ENCODE measurements around the gene LTBP1. TPM values are rescaled to one million over a fixed set of nuclear protein-coding genes. Genes with fewer than 3 reads are reported as not detected.
"Not testable (repeated sequence)": the region's sequence is repeated elsewhere in the genome, so short reads cannot be mapped to it uniquely, and the experiment has no call there.

LTBP1 gene
- total RNA-seq, 2 experiments from 2014 or later, result 0.03 to 0.24 TPM

GRCh38 chr2:33167622-33168245 is 221.0 kb downstream of the LTBP1 start:
- no peak overlapping the region for H3K4me3 Mint-ChIP-seq
- POLR2A ChIA-PET, result no interaction called here
- no peaks in the 10 kb centered on the region for H3K9me3 Mint-ChIP-seq (ENCODE audit: insufficient read depth)
- no peak overlapping the region for H3K27ac Mint-ChIP-seq
- no peak for ATAC-seq
- CTCF ChIA-PET, result no interaction called here
- no peaks in the 10 kb centered on the region for H3K4me1 Mint-ChIP-seq (ENCODE audit: low read depth)
- H3K27me3 Mint-ChIP-seq (ENCODE audit: low read depth), result peaks cover 2% of the 10 kb centered on the region
- DNase-seq, result no peak
- H3K36me3 Mint-ChIP-seq (ENCODE audit: low read depth), result no peaks in the 10 kb centered on the region

- DNase-seq (no peak), ATAC-seq (no peak)
- POLR2A ChIA-PET, result no interaction called here
- no peak overlapping the region for H3K27ac Mint-ChIP-seq
- CTCF ChIA-PET, result no interaction called here
- no peaks in the 10 kb centered on the region for H3K4me1 Mint-ChIP-seq (ENCODE audit: low read depth)
- H3K4me3 Mint-ChIP-seq, result no peak overlapping the region
- H3K27me3 Mint-ChIP-seq (ENCODE audit: low read depth), result peaks cover 2% of the 10 kb centered on the region
- no peaks in the 10 kb centered on the region for H3K36me3 Mint-ChIP-seq (ENCODE audit: low read depth)
- H3K9me3 Mint-ChIP-seq (ENCODE audit: insufficient read depth), result no peaks in the 10 kb centered on the region
Observed at GRCh38 chr2:33168425-33168824, 221.7 kb downstream of the LTBP1 start.

DNA sequence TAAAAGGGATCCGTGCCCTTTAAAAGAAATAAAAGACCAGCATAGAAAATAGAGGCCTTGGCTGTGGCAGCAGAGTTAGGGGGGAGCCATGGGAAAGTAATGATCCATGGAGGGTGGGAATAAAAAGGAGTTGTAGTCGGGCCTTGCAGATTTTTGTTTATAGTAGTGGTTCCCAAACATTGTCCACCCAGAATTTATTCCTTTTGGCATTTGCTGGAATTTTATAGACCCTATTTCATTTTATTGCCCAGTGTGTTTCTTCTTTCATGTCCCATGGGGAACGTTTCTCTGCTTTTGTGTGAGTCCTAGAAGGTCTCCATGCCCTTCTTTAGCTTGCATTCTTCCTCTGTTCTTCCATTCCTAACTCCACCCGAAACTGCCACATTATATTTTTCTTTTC is 222.2 kb downstream of the LTBP1 start:
- H3K36me3 Mint-ChIP-seq (ENCODE audit: low read depth), result no peaks in the 10 kb centered on the region
- no peak for DNase-seq
- ChIA-PET CTCF (no interaction called here), POLR2A (no interaction called here)
- no peaks in the 10 kb centered on the region for H3K4me1 Mint-ChIP-seq (ENCODE audit: low read depth)
- H3K27ac Mint-ChIP-seq, result no peak overlapping the region
- peaks cover 2% of the 10 kb centered on the region for H3K27me3 Mint-ChIP-seq (ENCODE audit: low read depth)
- H3K4me3 Mint-ChIP-seq, result no peak overlapping the region
- H3K9me3 Mint-ChIP-seq (ENCODE audit: insufficient read depth), result no peaks in the 10 kb centered on the region
- ATAC-seq, result no peak

- H3K4me1 Mint-ChIP-seq (ENCODE audit: low read depth); POLR2A ChIA-PET; DNase-seq; H3K27me3 Mint-ChIP-seq (ENCODE audit: low read depth); H3K36me3 Mint-ChIP-seq (ENCODE audit: low read depth); CTCF ChIA-PET; H3K9me3 Mint-ChIP-seq (ENCODE audit: insufficient read depth); H3K27ac Mint-ChIP-seq; ATAC-seq; H3K4me3 Mint-ChIP-seq: not testable (repeated sequence)
Observed at GRCh38 chr2:33170251-33170650, 223.5 kb downstream of the LTBP1 start.

DNA sequence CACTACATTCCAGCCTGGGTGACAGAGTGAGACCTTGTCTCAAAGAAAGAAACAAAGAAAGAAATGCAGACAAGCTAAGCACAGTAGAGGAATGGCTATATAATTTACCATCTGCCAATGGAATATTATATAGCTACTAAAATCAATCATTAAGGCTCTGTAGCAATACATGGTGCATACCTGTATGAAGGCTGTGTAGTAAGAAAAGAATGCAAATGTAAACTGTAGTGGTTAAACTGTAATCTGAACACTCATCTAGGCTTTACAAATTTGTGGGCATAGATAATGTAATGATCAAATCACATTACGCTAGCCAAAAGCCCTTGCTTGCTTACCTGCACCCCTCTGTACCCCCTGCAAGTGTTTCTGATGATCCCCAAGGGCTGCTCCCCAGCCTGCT is 230.9 kb downstream of the LTBP1 start:
- no peaks in the 10 kb centered on the region for H3K36me3 Mint-ChIP-seq (ENCODE audit: low read depth)
- H3K4me3 Mint-ChIP-seq, result no peak overlapping the region
- no peaks in the 10 kb centered on the region for H3K9me3 Mint-ChIP-seq (ENCODE audit: insufficient read depth)
- no peaks in the 10 kb centered on the region for H3K4me1 Mint-ChIP-seq (ENCODE audit: low read depth)
- ChIA-PET POLR2A (no interaction called here), CTCF (no interaction called here)
- H3K27me3 Mint-ChIP-seq (ENCODE audit: low read depth), result no peaks in the 10 kb centered on the region
- DNase-seq (no peak), ATAC-seq (no peak)
- no peak overlapping the region for H3K27ac Mint-ChIP-seq

GRCh38 chr2:33178209-33178608 is 231.5 kb downstream of the LTBP1 start:
- no peak for ATAC-seq
- DNase-seq, result no peak
- H3K4me3 Mint-ChIP-seq, result no peak overlapping the region
- no peak overlapping the region for H3K27ac Mint-ChIP-seq
- CTCF ChIA-PET, result no interaction called here
- H3K4me1 Mint-ChIP-seq (ENCODE audit: low read depth), result no peaks in the 10 kb centered on the region
- POLR2A ChIA-PET, result no interaction called here
- H3K36me3 Mint-ChIP-seq (ENCODE audit: low read depth), result no peaks in the 10 kb centered on the region
- H3K9me3 Mint-ChIP-seq (ENCODE audit: insufficient read depth), result no peaks in the 10 kb centered on the region
- H3K27me3 Mint-ChIP-seq (ENCODE audit: low read depth), result no peaks in the 10 kb centered on the region

DNA sequence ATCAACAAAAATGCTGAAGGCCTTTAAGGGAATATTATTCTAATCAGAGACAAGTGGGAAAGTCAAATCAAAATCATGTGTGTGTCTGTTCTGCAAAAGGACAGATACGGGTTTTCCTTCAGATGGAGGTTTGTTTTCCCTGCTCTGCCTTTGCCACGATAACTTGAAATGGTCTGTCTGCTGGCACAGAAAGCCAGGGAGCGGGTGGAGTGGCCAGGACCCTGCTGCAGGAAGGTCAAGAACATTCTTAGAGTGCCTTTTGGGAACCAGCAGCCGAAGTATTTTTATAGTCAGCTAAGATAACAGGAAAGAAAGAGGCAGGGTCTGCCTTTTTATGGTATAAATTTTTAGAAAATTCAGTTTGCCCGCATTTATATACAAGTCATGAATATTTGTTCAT is 234.2 kb downstream of the LTBP1 start:
- H3K27me3 Mint-ChIP-seq (ENCODE audit: low read depth), result no peaks in the 10 kb centered on the region
- no peak overlapping the region for H3K4me3 Mint-ChIP-seq
- CTCF ChIA-PET, result no interaction called here
- ATAC-seq (no peak), DNase-seq (no peak)
- POLR2A ChIA-PET, result no interaction called here
- no peak overlapping the region for H3K27ac Mint-ChIP-seq
- H3K9me3 Mint-ChIP-seq (ENCODE audit: insufficient read depth), result no peaks in the 10 kb centered on the region
- no peaks in the 10 kb centered on the region for H3K4me1 Mint-ChIP-seq (ENCODE audit: low read depth)
- no peaks in the 10 kb centered on the region for H3K36me3 Mint-ChIP-seq (ENCODE audit: low read depth)

DNA sequence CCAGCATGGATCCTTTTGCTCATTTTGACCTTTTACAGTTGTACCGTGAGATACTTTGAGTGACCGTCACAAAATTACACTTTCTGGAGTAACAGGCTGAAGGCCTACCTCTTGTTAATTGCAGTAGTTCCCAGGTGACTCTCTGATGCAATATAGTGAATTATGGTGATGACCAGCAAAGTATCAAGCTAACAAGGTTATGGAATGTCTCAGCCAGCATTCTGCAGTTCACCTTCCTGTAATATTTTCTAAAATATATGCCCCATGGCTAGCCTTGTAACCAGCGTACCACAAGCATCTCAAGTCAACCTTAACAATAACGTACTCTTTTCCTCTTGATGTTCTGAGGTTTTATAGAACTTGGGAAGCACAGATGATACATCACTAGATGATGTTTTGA is 234.7 kb downstream of the LTBP1 start:
- H3K27ac Mint-ChIP-seq, result no peak overlapping the region
- H3K9me3 Mint-ChIP-seq (ENCODE audit: insufficient read depth), result no peaks in the 10 kb centered on the region
- H3K4me1 Mint-ChIP-seq (ENCODE audit: low read depth), result no peaks in the 10 kb centered on the region
- no peaks in the 10 kb centered on the region for H3K36me3 Mint-ChIP-seq (ENCODE audit: low read depth)
- ChIA-PET CTCF (no interaction called here), POLR2A (no interaction called here)
- ATAC-seq (no peak), DNase-seq (no peak)
- no peaks in the 10 kb centered on the region for H3K27me3 Mint-ChIP-seq (ENCODE audit: low read depth)
- H3K4me3 Mint-ChIP-seq, result no peak overlapping the region

DNA sequence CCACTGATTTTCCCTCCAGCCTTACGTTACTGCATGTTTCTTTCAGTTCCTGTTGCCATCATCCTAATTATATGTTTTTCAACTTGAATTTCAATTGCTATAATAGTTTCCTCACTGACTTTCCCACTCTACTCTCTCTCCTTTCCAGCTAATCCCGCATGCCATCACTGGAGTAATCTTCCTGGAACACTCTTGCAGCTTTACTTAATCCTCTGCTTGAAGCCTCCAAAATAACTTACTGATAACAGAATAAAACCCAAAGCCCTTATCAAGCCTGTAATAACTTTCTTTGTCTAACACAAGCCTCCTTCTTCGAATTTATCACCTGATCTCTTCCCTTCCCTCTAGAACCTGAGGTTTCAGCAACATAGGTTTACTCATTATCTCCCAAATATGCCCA is 237.3 kb downstream of the LTBP1 start:
- no peak overlapping the region for H3K27ac Mint-ChIP-seq
- no peaks in the 10 kb centered on the region for H3K27me3 Mint-ChIP-seq (ENCODE audit: low read depth)
- H3K9me3 Mint-ChIP-seq (ENCODE audit: insufficient read depth), result no peaks in the 10 kb centered on the region
- no peak overlapping the region for H3K4me3 Mint-ChIP-seq
- ChIA-PET POLR2A (no interaction called here), CTCF (no interaction called here)
- DNase-seq (no peak), ATAC-seq (no peak)
- H3K4me1 Mint-ChIP-seq (ENCODE audit: low read depth), result no peaks in the 10 kb centered on the region
- H3K36me3 Mint-ChIP-seq (ENCODE audit: low read depth), result no peaks in the 10 kb centered on the region

- no peaks in the 10 kb centered on the region for H3K9me3 Mint-ChIP-seq (ENCODE audit: insufficient read depth)
- ATAC-seq, result no peak
- H3K27me3 Mint-ChIP-seq (ENCODE audit: low read depth), result peaks cover 2% of the 10 kb centered on the region
- H3K4me1 Mint-ChIP-seq (ENCODE audit: low read depth), result no peaks in the 10 kb centered on the region
- ChIA-PET POLR2A (no interaction called here), CTCF (no interaction called here)
- no peak overlapping the region for H3K4me3 Mint-ChIP-seq
- DNase-seq, result no peak
- H3K27ac Mint-ChIP-seq, result no peak overlapping the region
- H3K36me3 Mint-ChIP-seq (ENCODE audit: low read depth), result no peaks in the 10 kb centered on the region
Observed at GRCh38 chr2:33186937-33187336, 240.2 kb downstream of the LTBP1 start.

GRCh38 chr2:33188799-33189198 is 242.0 kb downstream of the LTBP1 start:
- H3K27ac Mint-ChIP-seq, result no peak overlapping the region
- DNase-seq (no peak), ATAC-seq (no peak)
- ChIA-PET POLR2A (no interaction called here), CTCF (interaction anchor here (0.8 kb wide), 1 partner anchor 183 kb away, joined by 3 read pairs; no protein-coding TSS in a partner anchor)
- no peaks in the 10 kb centered on the region for H3K4me1 Mint-ChIP-seq (ENCODE audit: low read depth)
- no peaks in the 10 kb centered on the region for H3K36me3 Mint-ChIP-seq (ENCODE audit: low read depth)
- H3K4me3 Mint-ChIP-seq, result no peak overlapping the region
- peaks cover 2% of the 10 kb centered on the region for H3K27me3 Mint-ChIP-seq (ENCODE audit: low read depth)
- H3K9me3 Mint-ChIP-seq (ENCODE audit: insufficient read depth), result no peaks in the 10 kb centered on the region

DNA sequence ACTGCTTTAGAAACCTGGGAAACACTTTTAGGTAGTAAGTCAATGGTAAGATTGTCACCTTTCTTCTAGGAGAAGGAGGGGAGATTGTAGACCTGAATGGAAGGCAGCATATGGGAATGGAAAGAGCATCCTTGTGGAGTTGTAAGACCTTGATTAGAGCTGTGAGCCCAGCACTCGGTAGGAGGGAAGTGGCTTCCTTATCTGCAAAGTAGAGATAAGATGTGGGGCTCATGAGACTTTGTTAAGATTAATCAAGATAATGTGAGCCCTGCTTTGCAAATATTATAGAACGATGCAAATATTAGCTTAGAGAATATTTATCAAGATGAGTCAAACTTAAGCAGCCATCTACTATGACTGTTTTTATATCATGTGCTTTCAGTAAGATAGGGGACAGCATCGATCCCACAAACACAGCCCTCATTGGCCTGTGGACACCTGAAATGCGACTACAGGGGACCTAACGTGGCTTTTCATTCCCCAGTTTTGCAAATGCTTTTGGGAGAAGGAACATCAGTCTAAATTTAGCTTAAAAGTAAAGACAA is 243.7 kb downstream of the LTBP1 start:
- H3K4me1 Mint-ChIP-seq (ENCODE audit: low read depth), result no peaks in the 10 kb centered on the region

GRCh38 chr2:33195891-33196290 is 249.1 kb downstream of the LTBP1 start:
- no peak overlapping the region for H3K27ac Mint-ChIP-seq
- no peaks in the 10 kb centered on the region for H3K4me1 Mint-ChIP-seq (ENCODE audit: low read depth)
- ChIA-PET CTCF (no interaction called here), POLR2A (no interaction called here)
- no peaks in the 10 kb centered on the region for H3K9me3 Mint-ChIP-seq (ENCODE audit: insufficient read depth)
- ATAC-seq, result no peak
- H3K4me3 Mint-ChIP-seq, result no peak overlapping the region
- no peak for DNase-seq
- no peaks in the 10 kb centered on the region for H3K27me3 Mint-ChIP-seq (ENCODE audit: low read depth)
- no peaks in the 10 kb centered on the region for H3K36me3 Mint-ChIP-seq (ENCODE audit: low read depth)

More for the DNA sequence above, 243.7 kb downstream of the LTBP1 start:
- ATAC-seq (no peak), DNase-seq (no peak)
- no peak overlapping the region for H3K4me3 Mint-ChIP-seq
- no peak overlapping the region for H3K27ac Mint-ChIP-seq
- no peaks in the 10 kb centered on the region for H3K9me3 Mint-ChIP-seq (ENCODE audit: insufficient read depth)
- peaks cover 2% of the 10 kb centered on the region for H3K27me3 Mint-ChIP-seq (ENCODE audit: low read depth)
- ChIA-PET POLR2A (no interaction called here), CTCF (no interaction called here)
- no peaks in the 10 kb centered on the region for H3K36me3 Mint-ChIP-seq (ENCODE audit: low read depth)

All from activated CD8-positive, alpha-beta T cell treated with anti-CD3 and anti-CD28 coated beads, Interleukin-2, amount 10 ng/mL, durations not matched to agents 7 days and 5 days (primary cell).